Posterior cingulate gyrus (tissue), 11 donors: ENCODE measurements around the gene ZBTB7C.
A peak's percentile ranks its signal among the peaks of the same experiment; 100 is the strongest.

Experiments
- DNase-seq, 10 donors: peaks; one replicate each; pipeline versions ENCODE4 v3.0.0 to v3.0.0-alpha.2; 2020 to 2021; ENCODE audit warnings: mixed read lengths in 3 of 10
- intact Hi-C: fragments of 100-400 bp; cut with DNase I; formaldehyde crosslinking; loops from one replicate; pipeline ENCODE4 v1.15.1; 2023

Gene ZBTB7C

GRCh38 chr18:48203288-48203945 is 205.8 kb downstream of the ZBTB7C start:
- intact Hi-C loops = no loop called here
- DNase-seq = peak in 1 of 10 donors; percentile 36

- intact Hi-C loops = no loop called here
- peak in 1 of 10 donors; percentile 68 for DNase-seq
Observed at GRCh38 chr18:48202350-48203260, 206.6 kb downstream of the ZBTB7C start.

GRCh38 chr18:48202006-48202348 is 207.2 kb downstream of the ZBTB7C start:
- DNase-seq = peak in 1 of 10 donors; percentile 10
- intact Hi-C loops = no loop called here

GRCh38 chr18:48201337-48202005 is 207.7 kb downstream of the ZBTB7C start:
- DNase-seq = peak in 1 of 10 donors; percentile 30

GRCh38 chr18:48200631-48201336 is 208.4 kb downstream of the ZBTB7C start:
- peak in 1 of 10 donors; percentile 47 for DNase-seq
- intact Hi-C loops = no loop called here

More at GRCh38 chr18:48201337-48202005, 207.7 kb downstream of the ZBTB7C start:
- intact Hi-C loops = no loop called here

- intact Hi-C loops = no loop called here
- no peak for DNase-seq
Observed at GRCh38 chr18:48199399-48199798, 209.8 kb downstream of the ZBTB7C start.

- no peak for DNase-seq
- intact Hi-C loops = no loop called here
Observed at GRCh38 chr18:48197819-48198218, 211.4 kb downstream of the ZBTB7C start.

- peak in 1 of 10 donors; percentile 86 for DNase-seq
- intact Hi-C loops = no loop called here
Observed at GRCh38 chr18:48195787-48196186, 213.4 kb downstream of the ZBTB7C start.

- DNase-seq = peak in 3 of 10 donors; percentile 24 to 41 (median 29)
- intact Hi-C loops = no loop called here
Observed at GRCh38 chr18:48194591-48195181, 214.5 kb downstream of the ZBTB7C start.

GRCh38 chr18:48193521-48194492 is 215.4 kb downstream of the ZBTB7C start:
- intact Hi-C loops = no loop called here

GRCh38 chr18:48192542-48192941 is 216.6 kb downstream of the ZBTB7C start:
- intact Hi-C loops = no loop called here
- no peak for DNase-seq

More at GRCh38 chr18:48193521-48194492, 215.4 kb downstream of the ZBTB7C start:
- DNase-seq = no peak

GRCh38 chr18:48191494-48191893 is 217.7 kb downstream of the ZBTB7C start:
- intact Hi-C loops = no loop called here
- no peak for DNase-seq

GRCh38 chr18:48190994-48191393 is 218.2 kb downstream of the ZBTB7C start:
- intact Hi-C loops = no loop called here
- DNase-seq = no peak

- no peak for DNase-seq
- intact Hi-C loops = no loop called here
Observed at GRCh38 chr18:48188609-48189008, 220.6 kb downstream of the ZBTB7C start.

- intact Hi-C loops = no loop called here
- no peak for DNase-seq
Observed at GRCh38 chr18:48186861-48187260, 222.3 kb downstream of the ZBTB7C start.

GRCh38 chr18:48186131-48186766 is 222.9 kb downstream of the ZBTB7C start:
- intact Hi-C loops = no loop called here
- DNase-seq = peak in 7 of 10 donors; percentile 37 to 90 (median 47)

- intact Hi-C loops = no loop called here
- no peak for DNase-seq
Observed at GRCh38 chr18:48184118-48184517, 225.1 kb downstream of the ZBTB7C start.

- intact Hi-C loops = no loop called here
- DNase-seq = no peak
Observed at GRCh38 chr18:48183613-48184012, 225.6 kb downstream of the ZBTB7C start.
